Activated T-cell treated with anti-CD3 and anti-CD28 coated beads for 4 hours (primary cell): ENCODE results near the gene UMAD1.

Source experiments
- DNase-seq: peaks from one replicate; pipeline ENCODE4 v3.0.0-alpha.2; 2020

The UMAD1 gene

GRCh38 chr7:7695111-7695817, 54.7 kb downstream of the UMAD1 start:
- no peak for DNase-seq

- DNase-seq, result no peak
These were observed 56.0 kb downstream of the UMAD1 start for GRCh38 chr7:7696458-7697119.

- DNase-seq, result no peak
These were observed 58.4 kb downstream of the UMAD1 start for GRCh38 chr7:7698930-7699329.

GRCh38 chr7:7699380-7699779, 58.8 kb downstream of the UMAD1 start:
- no peak for DNase-seq

- DNase-seq, result no peak
These were observed 59.4 kb downstream of the UMAD1 start for GRCh38 chr7:7699970-7700369.

GRCh38 chr7:7701527-7701926, 61.0 kb downstream of the UMAD1 start:
- no peak for DNase-seq

GRCh38 chr7:7702826-7703225, 62.3 kb downstream of the UMAD1 start:
- DNase-seq, result no peak

- no peak for DNase-seq
These were observed 62.9 kb downstream of the UMAD1 start for GRCh38 chr7:7703427-7703826.

GRCh38 chr7:7704867-7705266, 64.3 kb downstream of the UMAD1 start:
- no peak for DNase-seq

- no peak for DNase-seq
These were observed 64.8 kb downstream of the UMAD1 start for GRCh38 chr7:7705318-7705717.

GRCh38 chr7:7706101-7706511, 65.6 kb downstream of the UMAD1 start:
- DNase-seq, result no peak

GRCh38 chr7:7706556-7707172, 66.1 kb downstream of the UMAD1 start:
- no peak for DNase-seq

- no peak for DNase-seq
These were observed 66.7 kb downstream of the UMAD1 start for GRCh38 chr7:7707246-7707645.

GRCh38 chr7:7707806-7708205, 67.3 kb downstream of the UMAD1 start:
- DNase-seq, result no peak

GRCh38 chr7:7709291-7709690, 68.7 kb downstream of the UMAD1 start:
- no peak for DNase-seq

GRCh38 chr7:7710469-7710868, 69.9 kb downstream of the UMAD1 start:
- DNase-seq, result no peak

GRCh38 chr7:7713730-7714129, 73.2 kb downstream of the UMAD1 start:
- no peak for DNase-seq

GRCh38 chr7:7718492-7718891, 77.9 kb downstream of the UMAD1 start, which contains the start of gene RPA3:
Gene RPA3, minus strand, starts transcription at chr7:7718607. Its CDS starts 78,189 bp downstream, at chr7:7640418.
- no peak for DNase-seq

GRCh38 chr7:7719236-7719635, 78.7 kb downstream of the UMAD1 start:
- DNase-seq, result peak; percentile 21

GRCh38 chr7:7720193-7720592, 79.6 kb downstream of the UMAD1 start:
- DNase-seq, result no peak

- no peak for DNase-seq
These were observed 80.4 kb downstream of the UMAD1 start for GRCh38 chr7:7720750-7721621.

- DNase-seq, result no peak
These were observed 91.2 kb downstream of the UMAD1 start for GRCh38 chr7:7731732-7732131.

- no peak for DNase-seq
These were observed 92.2 kb downstream of the UMAD1 start for GRCh38 chr7:7732621-7733281.
